ENCODE measurements around the gene ARSK. TPM values are rescaled to one million over a fixed set of nuclear protein-coding genes. Genes with fewer than 3 reads are reported as not detected.

ARSK gene
- total and polyA plus RNA-seq, 2 of the 13 experiments (the other 11 are each of a cell fraction or from before 2014, with no cell fraction given), result 7.9 TPM

- TF ChIP-seq, protein P1, sequence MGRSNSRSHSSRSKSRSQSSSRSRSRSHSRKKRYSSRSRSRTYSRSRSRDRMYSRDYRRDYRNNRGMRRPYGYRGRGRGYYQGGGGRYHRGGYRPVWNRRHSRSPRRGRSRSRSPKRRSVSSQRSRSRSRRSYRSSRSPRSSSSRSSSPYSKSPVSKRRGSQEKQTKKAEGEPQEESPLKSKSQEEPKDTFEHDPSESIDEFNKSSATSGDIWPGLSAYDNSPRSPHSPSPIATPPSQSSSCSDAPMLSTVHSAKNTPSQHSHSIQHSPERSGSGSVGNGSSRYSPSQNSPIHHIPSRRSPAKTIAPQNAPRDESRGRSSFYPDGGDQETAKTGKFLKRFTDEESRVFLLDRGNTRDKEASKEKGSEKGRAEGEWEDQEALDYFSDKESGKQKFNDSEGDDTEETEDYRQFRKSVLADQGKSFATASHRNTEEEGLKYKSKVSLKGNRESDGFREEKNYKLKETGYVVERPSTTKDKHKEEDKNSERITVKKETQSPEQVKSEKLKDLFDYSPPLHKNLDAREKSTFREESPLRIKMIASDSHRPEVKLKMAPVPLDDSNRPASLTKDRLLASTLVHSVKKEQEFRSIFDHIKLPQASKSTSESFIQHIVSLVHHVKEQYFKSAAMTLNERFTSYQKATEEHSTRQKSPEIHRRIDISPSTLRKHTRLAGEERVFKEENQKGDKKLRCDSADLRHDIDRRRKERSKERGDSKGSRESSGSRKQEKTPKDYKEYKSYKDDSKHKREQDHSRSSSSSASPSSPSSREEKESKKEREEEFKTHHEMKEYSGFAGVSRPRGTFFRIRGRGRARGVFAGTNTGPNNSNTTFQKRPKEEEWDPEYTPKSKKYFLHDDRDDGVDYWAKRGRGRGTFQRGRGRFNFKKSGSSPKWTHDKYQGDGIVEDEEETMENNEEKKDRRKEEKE (IDR thresholded peaks at IDR 0.05), result no peak
- TF ChIP-seq SIX4 (CRISPR knock-in tag; IDR thresholded peaks at IDR 0.05) (no peak), ZNF329 (CRISPR knock-in tag; IDR thresholded peaks at IDR 0.05; ENCODE audit: low read depth) (no peak)
Measured at GRCh38 chr5:95652849-95653248, 97.9 kb downstream of the ARSK start (continued).

GRCh38 chr5:95654196-95654595 is 99.3 kb downstream of the ARSK start:
- Histone ChIP-seq H3K4me1 (ENCODE audit: insufficient read depth, low read length) (no peaks in the 10 kb centered on the region), H3K79me2 (ENCODE audit: insufficient read depth, low read length) (no peaks in the 10 kb centered on the region), H3K9ac (ENCODE audit: insufficient read depth, low read depth, low read length) (no peak overlapping the region), H2AFZ (ENCODE audit: low read length) (no peak overlapping the region), H3K4me2 (ENCODE audit: low read depth, low read length) (no peak overlapping the region), H3K36me3 (replicated peaks in 1 of 2; ENCODE audit: control insufficient read depth in 1 of 2, insufficient read depth in 2 of 2, low read length in 2 of 2) (no peaks in the 10 kb centered on the region), H3K27ac (ENCODE audit: extremely low read length, insufficient read depth, low read length) (no peak overlapping the region), H3K9me3 (ENCODE audit: low read length) (no peaks in the 10 kb centered on the region), H3K4me3 (replicated peaks in 1 of 3; ENCODE audit: insufficient read depth in 1 of 3, low read depth in 2 of 3, low read length in 3 of 3) (no peak overlapping the region), H3K27me3 (ENCODE audit: control insufficient read depth in 1 of 2, insufficient read depth in 2 of 2, low read length in 2 of 2) (no peaks in the 10 kb centered on the region), H4K20me1 (ENCODE audit: insufficient read depth, low read length) (no peaks in the 10 kb centered on the region)
- ATAC-seq (no peak), FAIRE-seq (no peak), DNase-seq (ENCODE audit: low spot score) (no peak)
- ChIA-PET CTCF (ENCODE audit: low intra/inter-chr PET ratio, low total read pairs) (no interaction called here), POLR2A (no interaction called here)
- in situ Hi-C loops (cut with HindIII; ENCODE audit: extremely low pct_ligation_motif_present, low pct_unique_long_range_greater_than_20kb) (no loop called here), intact Hi-C loops (cut with micrococcal nuclease; ENCODE audit: unreplicated experiment) (no loop called here)
- TF ChIP-seq ZNF136 (CRISPR knock-in tag; IDR thresholded peaks at IDR 0.05; ENCODE audit: low read depth) (no peak), ZNF275 (CRISPR knock-in tag; IDR thresholded peaks at IDR 0.05; ENCODE audit: borderline replicate concordance) (no peak), ZBTB21 (CRISPR knock-in tag; IDR thresholded peaks at IDR 0.05) (no peak), ZNF816 (CRISPR knock-in tag; IDR thresholded peaks at IDR 0.05; ENCODE audit: borderline replicate concordance) (no peak), ZBTB10 (CRISPR knock-in tag; IDR thresholded peaks at IDR 0.05; ENCODE audit: borderline replicate concordance) (no peak), THAP7 (CRISPR knock-in tag; IDR thresholded peaks at IDR 0.05) (no peak)
- WGBS (ENCODE audit: low lambda C conversion rate), result 96% methylated on average over 3 of the region's 3 CpGs
- no TSS peak for BruUV-seq (replicated peaks)

Measured in HepG2 (cell line).